ENCODE measurements around the gene MAST4.

MAST4 gene

DNA sequence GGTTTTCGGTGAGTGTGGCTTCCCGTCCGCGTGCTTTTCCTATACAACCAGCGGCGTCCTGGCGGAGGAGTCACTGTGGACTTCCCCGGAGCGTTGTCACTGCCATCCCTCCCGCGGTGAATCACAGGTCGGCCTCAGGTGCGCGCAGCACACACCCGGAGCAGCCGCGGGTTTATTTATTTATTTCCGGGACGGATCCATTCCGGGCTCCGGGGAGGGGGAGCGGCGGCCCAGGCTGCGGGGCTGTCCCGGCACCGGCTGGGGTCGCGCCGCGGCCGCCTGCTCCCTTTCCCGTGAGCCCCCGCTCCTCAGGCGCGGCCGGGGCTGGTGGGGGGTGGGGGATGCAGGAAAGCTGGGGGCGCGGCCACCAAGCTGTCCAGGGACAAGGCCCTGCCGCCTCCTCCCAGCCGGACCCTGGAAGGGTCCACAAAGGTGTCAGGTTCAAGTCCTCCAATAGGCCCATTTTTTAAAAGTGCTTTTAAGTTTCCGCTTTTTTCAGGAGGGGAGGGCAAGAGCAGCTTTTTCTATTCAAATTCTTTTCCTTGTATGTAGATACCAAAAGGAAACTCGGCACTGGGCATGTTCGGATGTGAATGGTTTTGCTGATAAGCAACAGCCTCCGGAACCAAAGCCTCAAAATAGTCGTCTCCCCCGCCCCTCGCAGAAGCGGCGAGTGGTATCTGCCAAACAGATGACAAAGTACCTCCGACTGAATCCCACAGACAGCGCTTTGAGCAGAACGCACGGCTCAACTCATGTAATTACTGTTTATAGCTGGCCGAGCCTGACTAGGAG lies 407.9 kb downstream of the MAST4 start:
- DNase-seq: peak; percentile 65 to 71 (median 68)

- no peak for DNase-seq
Measured at GRCh38 chr5:67004730-67005350, 408.6 kb downstream of the MAST4 start.

GRCh38 chr5:67005737-67006499 lies 409.7 kb downstream of the MAST4 start:
- no peak for DNase-seq

GRCh38 chr5:67006500-67006848 lies 410.3 kb downstream of the MAST4 start:
- no peak for DNase-seq

GRCh38 chr5:67009028-67009427 lies 412.8 kb downstream of the MAST4 start:
- no peak for DNase-seq

DNA sequence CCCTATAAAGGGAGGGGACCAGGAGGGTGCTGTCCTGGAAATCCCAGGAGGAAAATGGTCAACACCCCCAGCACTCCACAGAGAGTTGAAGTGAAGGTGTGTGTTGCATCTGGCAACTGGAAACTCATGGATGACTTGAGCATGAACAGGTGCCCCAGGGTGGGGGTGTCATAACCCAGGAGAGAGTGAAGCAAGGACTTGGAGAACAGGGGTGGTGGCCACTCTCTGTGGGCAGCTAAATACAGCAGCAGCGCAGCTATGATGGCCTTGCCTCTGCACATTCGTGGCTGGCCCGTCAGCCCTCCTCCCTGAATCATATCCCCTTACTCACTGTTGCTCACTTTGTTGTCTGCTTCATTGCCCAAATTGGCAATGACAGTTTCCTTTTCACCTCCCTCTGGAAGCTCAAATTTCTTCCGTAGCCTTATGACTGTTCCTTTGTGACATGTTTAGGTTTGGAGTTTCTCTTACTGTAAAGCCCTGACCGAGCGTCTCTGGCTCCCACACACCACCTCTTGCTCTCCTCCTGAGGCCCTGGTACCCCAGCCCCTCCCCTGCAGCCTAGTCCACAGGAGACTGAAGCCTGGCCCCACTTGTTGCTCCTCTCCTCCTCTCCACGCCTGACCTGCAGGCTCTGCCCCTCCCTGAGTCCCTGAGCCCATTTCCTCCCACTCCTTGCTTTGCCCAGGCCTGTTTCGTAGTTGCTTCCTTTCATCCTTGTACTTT lies 414.7 kb downstream of the MAST4 start:
- DNase-seq: no peak

DNA sequence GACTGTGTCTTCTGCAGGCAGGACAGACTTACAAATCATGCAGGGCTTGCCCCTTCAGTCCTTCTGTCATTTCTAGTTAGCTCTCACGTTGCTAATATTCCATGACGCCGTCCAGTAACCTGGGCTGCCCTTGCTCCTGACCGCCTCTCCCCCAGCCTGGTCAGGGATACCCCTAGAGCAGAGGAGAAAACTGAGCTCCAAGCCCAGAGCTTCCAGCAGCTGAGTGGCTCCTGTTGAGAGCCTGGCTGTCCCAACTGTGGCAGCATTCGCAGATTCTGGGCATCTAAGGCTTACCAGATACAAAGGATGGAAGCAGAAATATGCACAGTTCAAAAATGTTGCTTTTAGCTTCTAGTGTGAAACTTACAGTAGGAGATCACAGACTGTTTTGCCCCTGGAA lies 415.2 kb downstream of the MAST4 start:
- DNase-seq: no peak

- DNase-seq: no peak
Measured at GRCh38 chr5:67012171-67012570, 416.0 kb downstream of the MAST4 start.

GRCh38 chr5:67013719-67014118 lies 417.5 kb downstream of the MAST4 start:
- DNase-seq: no peak

DNA sequence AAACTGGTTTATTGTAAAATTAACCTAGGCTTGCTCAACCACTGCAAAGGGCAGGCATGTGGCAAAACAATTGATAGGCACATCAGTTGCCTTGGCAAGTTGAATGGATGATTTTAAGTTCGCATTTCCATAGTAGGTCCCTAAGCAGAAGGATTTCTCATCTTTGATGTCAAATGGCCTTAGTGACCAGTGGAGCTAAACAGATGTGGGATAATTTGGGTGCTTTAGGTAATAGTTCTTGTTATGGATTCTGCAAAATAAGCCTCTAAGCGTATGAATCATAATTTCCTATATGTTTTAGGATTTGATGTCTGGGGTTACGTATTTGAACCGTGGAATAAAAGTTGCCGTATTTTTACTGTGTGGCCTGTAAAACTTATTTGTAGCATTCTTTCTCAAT lies 418.0 kb downstream of the MAST4 start:
- DNase-seq: no peak

DNA sequence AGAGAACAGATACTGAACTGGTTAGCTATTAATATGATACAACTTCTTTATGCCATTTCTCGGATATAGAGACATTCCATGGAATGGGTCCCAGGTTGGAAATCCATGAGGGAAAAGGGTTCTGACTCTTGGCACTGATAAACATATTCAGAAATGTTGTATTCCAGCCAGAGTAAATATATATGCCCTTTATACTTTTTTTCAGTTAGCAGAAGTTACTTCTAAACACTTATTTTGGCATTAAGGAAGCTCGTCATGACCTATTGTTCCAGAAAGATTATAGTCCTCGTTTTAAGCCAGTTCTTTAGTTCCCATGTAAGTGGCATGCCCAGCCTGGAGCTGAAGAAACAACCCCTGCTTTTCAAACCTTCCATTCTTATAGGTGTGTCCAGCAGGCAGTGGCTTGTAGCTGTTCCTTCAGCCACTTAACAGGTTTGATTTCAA lies 418.8 kb downstream of the MAST4 start:
- DNase-seq: no peak

GRCh38 chr5:67015541-67016191 lies 419.5 kb downstream of the MAST4 start:
- no peak for DNase-seq

DNA sequence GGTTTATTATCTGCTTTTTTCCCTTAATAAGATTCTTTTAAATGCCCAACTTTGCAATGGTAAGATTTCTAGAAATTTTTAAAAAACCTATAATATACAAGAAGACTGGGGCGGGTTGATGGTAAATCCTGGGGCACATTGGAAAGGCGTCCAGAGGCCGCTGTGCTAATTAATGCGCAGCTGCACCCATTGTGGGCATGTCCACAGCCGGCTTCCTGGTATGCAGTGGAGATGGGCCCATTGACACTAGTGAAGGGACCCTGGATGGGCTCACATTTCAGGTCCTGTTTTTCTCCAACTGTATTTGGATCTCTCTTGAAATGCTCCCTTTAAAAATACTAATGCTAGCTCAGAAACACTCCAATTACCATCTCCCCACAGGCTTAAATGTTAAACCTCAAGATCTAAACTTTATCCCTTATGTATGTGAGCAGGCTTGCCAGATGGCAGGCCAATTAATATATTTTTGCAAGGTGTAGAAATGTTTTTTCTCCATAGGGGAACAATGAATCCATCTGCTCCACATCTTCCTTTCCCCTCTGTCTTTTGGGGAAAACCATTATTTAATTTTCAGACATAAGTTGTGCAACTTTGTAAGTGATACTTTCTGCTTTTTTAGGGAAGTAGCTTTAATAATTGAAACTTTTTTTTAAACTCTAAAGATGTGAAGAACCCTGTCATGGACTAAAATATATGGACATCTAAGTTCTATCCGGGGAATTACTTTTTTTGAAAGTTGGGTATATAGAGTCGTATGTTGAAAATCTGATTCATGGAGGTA lies 423.1 kb downstream of the MAST4 start:
- no peak for DNase-seq

DNA sequence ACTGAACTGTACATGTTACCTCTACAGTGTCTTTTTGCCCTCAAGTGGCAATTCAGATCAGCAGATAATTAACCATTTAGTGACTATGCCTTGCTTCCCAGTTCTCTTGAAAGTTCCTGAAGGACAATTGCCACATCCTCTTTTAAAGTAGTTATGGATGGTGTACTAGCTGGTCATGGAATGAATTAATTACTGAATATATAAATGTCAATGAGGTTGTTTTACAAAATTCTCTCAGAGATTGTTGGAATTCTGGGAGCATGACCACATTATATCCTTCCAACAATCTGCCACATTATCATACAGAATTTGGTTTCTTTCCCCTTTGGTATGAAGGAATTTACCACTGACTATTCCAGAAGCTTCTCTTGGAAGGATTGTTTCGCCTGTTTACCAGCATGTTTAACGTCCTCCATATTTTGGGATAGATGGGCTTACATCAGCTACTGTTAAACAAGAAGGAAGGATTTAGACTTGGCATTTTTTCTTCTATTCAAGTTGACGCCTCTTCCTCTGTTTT lies 424.0 kb downstream of the MAST4 start:
- no peak for DNase-seq

DNA sequence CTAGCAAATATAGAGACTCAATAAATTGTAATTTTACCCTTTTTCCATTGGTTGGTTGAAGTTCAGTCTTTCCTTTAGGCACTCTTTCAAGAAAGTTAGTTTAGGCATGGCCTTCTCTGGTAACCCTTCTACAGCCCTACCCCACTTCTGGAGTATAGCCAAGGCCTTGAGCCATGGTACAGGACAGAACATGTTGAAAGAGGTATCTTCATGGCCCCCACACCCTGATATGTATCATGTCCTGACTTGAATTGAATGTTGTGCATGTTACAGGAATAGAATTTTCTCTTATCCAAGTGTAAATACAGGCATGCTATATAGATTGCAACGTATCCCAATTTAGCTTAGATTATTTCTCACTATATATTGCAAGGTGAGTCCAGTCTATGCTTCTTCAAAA lies 424.8 kb downstream of the MAST4 start:
- no peak for DNase-seq

DNA sequence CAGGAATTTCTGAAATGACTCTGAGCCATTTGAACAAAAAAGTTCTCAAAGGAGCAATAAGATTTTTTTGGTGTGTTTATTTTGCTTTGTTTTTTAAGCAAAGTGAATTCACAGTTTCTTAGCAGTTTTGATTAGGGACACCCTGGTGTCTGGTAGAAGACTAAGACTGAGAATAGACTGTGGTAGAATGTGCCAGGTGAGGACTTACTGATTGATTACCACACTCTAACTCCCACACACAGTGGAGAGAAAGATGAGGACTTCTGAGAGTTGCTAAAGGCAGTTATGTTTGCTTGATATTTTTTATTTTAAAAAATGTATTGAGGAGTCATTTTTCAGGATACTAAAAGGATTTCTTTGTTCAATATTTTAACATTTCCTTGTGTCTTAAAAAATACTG lies 425.3 kb downstream of the MAST4 start:
- DNase-seq: no peak

DNA sequence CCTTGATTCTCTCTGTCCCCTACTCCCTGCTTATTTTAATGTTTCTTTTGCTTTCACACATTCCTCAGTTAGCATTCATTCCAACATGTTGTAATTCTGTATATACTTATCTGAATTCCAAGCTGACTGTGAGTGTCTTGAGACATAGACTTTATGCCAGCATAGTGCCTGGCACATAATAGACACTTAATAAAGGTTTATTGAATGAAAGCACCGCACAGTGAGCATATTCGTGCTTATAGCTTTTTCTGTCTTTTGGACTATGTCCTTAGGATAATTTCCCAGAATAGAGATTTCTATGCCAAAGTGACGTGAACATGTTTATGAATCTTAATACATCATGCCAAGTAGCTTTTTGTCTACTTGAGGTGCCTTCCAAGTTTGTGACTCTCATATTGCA lies 425.8 kb downstream of the MAST4 start:
- DNase-seq: no peak

GRCh38 chr5:67025457-67025856 lies 429.3 kb downstream of the MAST4 start:
- DNase-seq: no peak

- DNase-seq: no peak
Measured at GRCh38 chr5:67026278-67026677, 430.1 kb downstream of the MAST4 start.

DNA sequence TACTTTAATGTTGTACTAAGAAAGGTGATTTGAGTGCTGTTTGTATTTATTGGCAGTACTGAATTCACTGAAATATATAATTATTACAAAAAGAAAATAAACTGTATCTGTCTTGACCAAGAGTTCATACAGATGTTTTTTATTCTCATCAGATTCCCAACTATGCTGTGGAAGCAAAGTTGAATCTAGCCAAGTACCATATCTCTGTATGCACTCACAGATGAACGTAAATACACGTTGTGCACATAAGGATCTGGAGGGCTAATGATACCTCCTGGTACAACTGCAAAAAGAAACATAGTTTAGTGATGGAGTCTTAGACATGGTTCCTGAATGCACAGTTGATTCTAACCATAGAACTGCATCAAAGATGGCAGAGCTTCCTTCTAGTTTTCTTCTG lies 431.0 kb downstream of the MAST4 start:
- no peak for DNase-seq

DNA sequence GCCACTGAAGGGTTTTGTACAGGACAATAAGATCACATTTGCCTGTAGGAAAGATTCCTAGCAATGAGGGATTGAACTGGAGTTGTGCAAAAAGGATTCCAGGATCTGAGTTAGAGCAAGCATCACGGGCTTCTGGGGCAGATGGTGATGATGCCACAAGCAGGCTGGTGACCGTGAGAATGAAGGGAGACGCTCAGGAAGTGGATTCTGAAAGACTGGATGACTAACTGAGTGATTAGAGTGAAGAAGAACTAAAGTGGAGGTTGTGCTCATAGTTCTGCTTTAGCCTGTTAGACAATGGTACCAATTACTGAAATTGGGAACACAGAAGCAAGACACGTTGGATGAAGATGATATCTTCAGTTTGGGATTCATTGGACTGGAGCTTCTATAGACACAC lies 432.2 kb downstream of the MAST4 start:
- DNase-seq: no peak

DNA sequence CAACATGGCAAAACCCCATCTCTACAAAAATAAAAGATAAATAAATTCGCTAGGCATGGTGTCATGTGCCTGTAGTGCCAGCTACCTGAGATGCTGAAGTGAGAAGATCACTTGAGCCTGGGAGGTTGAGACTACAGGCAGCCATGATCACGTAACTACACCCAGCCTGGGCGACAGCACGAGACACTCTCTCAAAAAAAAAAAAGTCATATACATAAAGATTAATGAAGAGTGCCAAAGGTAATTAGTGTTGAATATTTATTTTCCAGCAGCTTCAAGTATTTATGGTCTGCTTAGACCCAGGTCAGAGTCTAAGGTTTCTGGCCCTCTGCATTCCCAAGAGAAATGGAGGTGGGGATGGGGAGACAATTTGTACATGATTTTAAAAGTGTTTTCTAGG lies 432.7 kb downstream of the MAST4 start:
- no peak for DNase-seq

Measured in activated CD4-positive, CD25-positive, alpha-beta regulatory T cell (primary cell).